ENCODE data around the gene BCO2.

BCO2 gene

GRCh38 chr11:112255067-112255720 lies 79.9 kb downstream of the BCO2 start:
- DNase-seq, result no peak

GRCh38 chr11:112260490-112260889 lies 85.2 kb downstream of the BCO2 start, which contains the start of gene PLET1:
Gene PLET1, minus strand, starts transcription at chr11:112260860. Its CDS starts 271 bp downstream, at chr11:112260589.
- no peak for DNase-seq

DNA sequence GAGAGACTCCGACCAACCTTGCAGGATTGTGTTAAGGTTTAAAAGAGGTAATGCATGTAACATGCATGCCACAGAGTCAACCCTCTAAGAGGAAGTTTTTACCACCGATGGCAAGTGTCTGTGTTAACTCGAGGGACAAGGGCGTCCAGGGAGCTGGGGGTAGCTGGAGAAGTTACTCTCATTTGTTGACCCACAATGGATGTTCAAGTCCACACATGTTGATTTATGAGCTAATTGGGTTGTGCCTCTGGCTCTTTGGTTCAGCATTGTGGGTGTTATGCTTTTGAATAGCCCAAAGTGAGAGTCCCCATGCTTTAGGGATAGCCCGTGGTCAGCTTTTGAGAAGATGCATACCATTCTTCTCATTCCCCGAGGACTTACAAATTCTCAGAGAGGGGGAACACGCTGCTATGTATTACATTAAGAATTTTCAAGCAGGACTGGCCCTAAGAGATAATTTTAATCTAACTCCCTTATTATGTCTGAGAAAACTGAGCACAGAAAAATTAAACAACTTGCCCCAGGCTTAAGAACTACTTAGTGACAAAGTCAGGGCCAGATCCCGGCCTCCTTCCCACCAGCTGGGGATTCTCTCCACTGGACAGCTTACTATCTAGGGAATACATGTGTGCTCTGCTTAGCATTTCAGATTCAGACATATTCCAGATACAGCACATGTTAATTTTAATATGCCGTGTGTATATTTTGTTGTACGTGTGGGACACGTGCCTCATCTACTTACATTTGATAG lies 90.5 kb downstream of the BCO2 start:
- no peak for DNase-seq

- DNase-seq, result no peak
These were observed 91.1 kb downstream of the BCO2 start for GRCh38 chr11:112266410-112266778.

GRCh38 chr11:112267188-112267591 lies 91.9 kb downstream of the BCO2 start:
- no peak for DNase-seq

DNA sequence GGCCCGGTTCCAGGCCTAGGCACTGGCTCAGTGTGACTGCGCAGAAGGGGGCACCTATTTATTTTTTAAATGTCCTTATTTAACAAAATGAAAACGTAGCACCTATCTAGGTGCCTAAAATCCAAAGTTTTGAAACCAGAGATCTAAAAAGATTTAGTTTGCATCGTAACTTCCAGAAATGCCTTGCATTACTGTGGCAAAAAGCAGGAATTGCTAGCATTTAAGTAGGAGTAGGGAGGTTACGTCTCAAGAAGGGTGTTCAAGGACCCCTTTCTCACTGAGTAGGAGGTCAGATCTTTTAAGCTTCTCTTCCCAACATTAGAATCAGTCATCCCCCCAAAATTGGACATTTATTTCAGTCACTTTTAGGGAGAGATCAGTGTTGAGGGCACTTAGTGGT lies 93.1 kb downstream of the BCO2 start:
- DNase-seq, result no peak
